Mesenchymal stem cell (in vitro differentiated cells and primary cell): Measurements from ENCODE around the gene TIGD4.

Experiments used
- DNase-seq: peaks from one replicate; pipeline ENCODE4 v3.0.0-alpha.2; 2013
- H2AFZ ChIP-seq: one replicate; pipeline ENCODE4 v1.6.1; 2013; ENCODE audit warnings: low read depth, mild to moderate bottlenecking, control low read depth, inconsistent platforms, low read length, moderate library complexity
- H2AK5ac ChIP-seq: 2 replicates; pipeline ENCODE4 v1.6.1; 2013; ENCODE audit warnings: low read length, moderate library complexity, mild to moderate bottlenecking, inconsistent platforms; ENCODE audit not compliant: severe bottlenecking
- H2BK120ac ChIP-seq: one replicate; pipeline ENCODE4 v1.6.1; 2013; ENCODE audit warnings: low read depth, mild to moderate bottlenecking, inconsistent platforms, low read length, moderate library complexity
- H2BK12ac ChIP-seq, 2 experiments: one replicate each; pipeline ENCODE4 v1.6.1; 2013; ENCODE audit warnings: inconsistent platforms in 2 of 2, low read length in 2 of 2, mild to moderate bottlenecking in 2 of 2, moderate library complexity in 2 of 2, control low read depth in 1 of 2
- H2BK15ac ChIP-seq: one replicate; pipeline ENCODE4 v1.6.1; 2013; ENCODE audit warnings: mild to moderate bottlenecking, low read depth, inconsistent platforms; ENCODE audit not compliant: poor library complexity, severe bottlenecking
- H2BK5ac ChIP-seq: 2 replicates; pipeline ENCODE4 v1.6.1; 2013; ENCODE audit warnings: low read depth, mild to moderate bottlenecking, low read length, control low read depth, inconsistent platforms; ENCODE audit not compliant: poor library complexity, severe bottlenecking
- H3K14ac ChIP-seq, 2 experiments: one replicate each; pipeline ENCODE4 v1.6.1; 2013; ENCODE audit warnings: inconsistent platforms in 2 of 2, low read length in 2 of 2, control low read depth in 1 of 2, mild to moderate bottlenecking in 1 of 2, moderate library complexity in 1 of 2
- H3K18ac ChIP-seq, 2 experiments: one replicate each; pipeline ENCODE4 v1.6.1; 2013; ENCODE audit warnings: inconsistent platforms in 2 of 2, low read length in 2 of 2, control low read depth in 1 of 2, low read depth in 1 of 2, mild to moderate bottlenecking in 1 of 2
- H3K23ac ChIP-seq, 2 experiments: one replicate each; pipeline ENCODE4 v1.6.1; 2013; ENCODE audit warnings: inconsistent platforms in 2 of 2, low read length in 2 of 2, mild to moderate bottlenecking in 2 of 2, moderate library complexity in 2 of 2, control low read depth in 1 of 2
- H3K27ac ChIP-seq: 2 replicates; pipeline ENCODE4 v1.5.1; 2013; ENCODE audit warnings: mild to moderate bottlenecking, moderate library complexity, low read length, control low read depth, inconsistent platforms; ENCODE audit not compliant: poor library complexity, severe bottlenecking
- H3K27me3 ChIP-seq, 2 experiments: 2 replicates each; pipeline versions ENCODE4 v1.6.1 to v1.7.0; 2013; ENCODE audit warnings: low read length in 2 of 2, mild to moderate bottlenecking in 2 of 2, moderate library complexity in 2 of 2, control low read depth in 1 of 2, inconsistent platforms in 1 of 2; ENCODE audit not compliant: control insufficient read depth in 1 of 2, insufficient read depth in 1 of 2
- H3K36me3 ChIP-seq, 2 experiments: 2 replicates each; pipeline versions ENCODE4 v1.6.1 to v1.7.0; 2013; ENCODE audit warnings: low read length in 2 of 2, control low read depth in 1 of 2, inconsistent platforms in 1 of 2, low read depth in 1 of 2, mild to moderate bottlenecking in 1 of 2; ENCODE audit not compliant: insufficient read depth in 2 of 2, control insufficient read depth in 1 of 2
- H3K4ac ChIP-seq, 2 experiments: one replicate each; pipeline ENCODE4 v1.6.1; 2013; ENCODE audit warnings: inconsistent platforms in 2 of 2, low read length in 2 of 2, mild to moderate bottlenecking in 2 of 2, moderate library complexity in 2 of 2, control low read depth in 1 of 2, low read depth in 1 of 2
- H3K4me1 ChIP-seq: 2 replicates; pipeline ENCODE4 v1.6.1; 2013; ENCODE audit warnings: low read depth, low read length, control low read depth; ENCODE audit not compliant: control insufficient read depth, insufficient read depth
- H3K4me2 ChIP-seq: 2 replicates; pipeline ENCODE4 v1.6.1; 2013; ENCODE audit warnings: low read length, mild to moderate bottlenecking, inconsistent platforms; ENCODE audit not compliant: poor library complexity, severe bottlenecking
- H3K4me3 ChIP-seq, 2 experiments: 2 replicates each; pipeline versions ENCODE4 v1.5.1 to v1.7.0; 2013; ENCODE audit warnings: low read length in 2 of 2, mild to moderate bottlenecking in 2 of 2, control low read depth in 1 of 2, low read depth in 1 of 2; ENCODE audit not compliant: insufficient read depth in 1 of 2
- H3K79me1 ChIP-seq: replicated peaks from 2 replicates; pipeline ENCODE4 v1.6.1; 2013; ENCODE audit warnings: mild to moderate bottlenecking, control low read depth, low read length, inconsistent platforms; ENCODE audit not compliant: poor library complexity, severe bottlenecking
- H3K9ac ChIP-seq: 2 replicates; pipeline ENCODE4 v1.7.0; 2013; ENCODE audit warnings: mild to moderate bottlenecking, low read length, moderate library complexity
- H3K9me3 ChIP-seq: 2 replicates; pipeline ENCODE4 v1.7.0; 2013; ENCODE audit warnings: mild to moderate bottlenecking, low read length; ENCODE audit not compliant: control insufficient read depth
- H4K8ac ChIP-seq: one replicate; pipeline ENCODE4 v1.6.1; 2013; ENCODE audit warnings: inconsistent platforms, mild to moderate bottlenecking, low read length, moderate library complexity
- H4K91ac ChIP-seq: one replicate; pipeline ENCODE4 v1.6.1; 2013; ENCODE audit warnings: mild to moderate bottlenecking, low read length, inconsistent platforms
- WGBS: methylation state at CpG from one replicate; pipeline ENCODE4 v1.1.7; 2013; ENCODE audit warnings: mixed read lengths; 5-methylcytosine and 5-hydroxymethylcytosine counted together

Gene TIGD4

DNA sequence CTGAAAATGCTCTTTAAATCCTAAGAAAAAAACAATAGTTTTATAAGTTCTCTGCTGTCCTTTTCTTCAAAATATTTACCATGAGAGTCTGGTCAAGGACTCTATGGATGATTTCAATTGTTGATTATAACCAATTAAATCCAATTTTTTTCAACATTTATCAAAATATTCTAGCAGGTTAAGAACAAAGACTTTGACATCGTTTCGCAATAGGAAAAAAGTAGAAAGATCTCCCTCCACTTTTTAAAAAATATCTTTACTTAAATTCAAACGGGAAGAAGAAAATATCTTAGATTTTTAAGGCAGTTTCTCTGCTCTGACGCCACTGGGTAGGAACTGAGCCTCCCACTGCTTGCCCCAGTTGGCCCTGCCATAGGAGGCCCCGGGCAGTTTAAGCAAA lies 55.0 kb downstream of the TIGD4 start:
- H3K4me3 ChIP-seq: no peak overlapping the region
- no peak overlapping the region for H4K91ac ChIP-seq
- H3K9me3 ChIP-seq: no peaks in the 10 kb centered on the region
- DNase-seq: no peak
- no peaks in the 10 kb centered on the region for H3K4me1 ChIP-seq
- H3K36me3 ChIP-seq: no peaks in the 10 kb centered on the region
- peaks cover 0 to 21% of the 10 kb centered on the region in 2 experiments for H3K27me3 ChIP-seq
- no peak overlapping the region for H3K14ac ChIP-seq
- H3K9ac ChIP-seq: no peak overlapping the region
- H2BK15ac ChIP-seq: no peak overlapping the region
- H2BK5ac ChIP-seq: no peak overlapping the region
- H2BK120ac ChIP-seq: no peak overlapping the region
- H3K23ac ChIP-seq: no peak overlapping the region
- no peaks in the 10 kb centered on the region for H3K79me1 ChIP-seq
- H3K4me2 ChIP-seq: no peak overlapping the region
- no peak overlapping the region for H2BK12ac ChIP-seq
- WGBS: 50% methylated on average over 2 of the region's 5 CpGs
- H2AFZ ChIP-seq: no peak overlapping the region
- no peak overlapping the region for H2AK5ac ChIP-seq
- H3K27ac ChIP-seq: no peak overlapping the region
- H3K18ac ChIP-seq: no peak overlapping the region
- H3K4ac ChIP-seq: no peak overlapping the region
- no peak overlapping the region for H4K8ac ChIP-seq

DNA sequence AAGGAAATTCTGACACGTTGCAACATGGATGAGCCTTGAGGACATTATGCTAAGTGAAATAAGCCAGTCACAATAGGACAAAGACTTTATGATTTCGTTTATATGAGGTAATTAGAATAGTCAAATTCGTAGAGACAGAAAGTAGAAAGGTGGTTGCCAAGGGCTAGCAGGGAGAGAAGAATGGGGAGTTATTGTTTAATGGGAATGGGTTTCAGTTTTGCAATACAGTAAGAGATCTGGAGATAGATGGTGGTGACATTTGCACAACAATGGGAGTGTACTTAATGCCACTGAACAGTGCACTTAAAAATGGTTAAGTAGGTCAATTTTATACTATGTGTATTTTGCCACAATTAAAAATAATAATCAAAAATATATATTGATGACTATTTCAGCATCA lies 56.3 kb downstream of the TIGD4 start:
- H2BK12ac ChIP-seq: no peak overlapping the region
- 80% methylated on average over 3 of the region's 3 CpGs for WGBS
- H3K9me3 ChIP-seq: no peaks in the 10 kb centered on the region
- no peak overlapping the region for H2BK15ac ChIP-seq
- no peak overlapping the region for H3K4ac ChIP-seq
- H2BK120ac ChIP-seq: no peak overlapping the region
- H3K79me1 ChIP-seq: no peaks in the 10 kb centered on the region
- H4K8ac ChIP-seq: no peak overlapping the region
- DNase-seq: no peak
- H3K4me1 ChIP-seq: no peaks in the 10 kb centered on the region
- no peak overlapping the region for H4K91ac ChIP-seq
- H3K36me3 ChIP-seq: no peaks in the 10 kb centered on the region
- H3K23ac ChIP-seq: no peak overlapping the region
- no peak overlapping the region for H3K4me3 ChIP-seq
- H3K4me2 ChIP-seq: no peak overlapping the region
- H2AFZ ChIP-seq: no peak overlapping the region
- no peak overlapping the region for H2BK5ac ChIP-seq
- no peak overlapping the region for H3K9ac ChIP-seq
- H3K14ac ChIP-seq: no peak overlapping the region
- H2AK5ac ChIP-seq: no peak overlapping the region
- no peak overlapping the region for H3K18ac ChIP-seq
- H3K27me3 ChIP-seq: peaks cover 0 to 33% of the 10 kb centered on the region in 2 experiments
- no peak overlapping the region for H3K27ac ChIP-seq

DNA sequence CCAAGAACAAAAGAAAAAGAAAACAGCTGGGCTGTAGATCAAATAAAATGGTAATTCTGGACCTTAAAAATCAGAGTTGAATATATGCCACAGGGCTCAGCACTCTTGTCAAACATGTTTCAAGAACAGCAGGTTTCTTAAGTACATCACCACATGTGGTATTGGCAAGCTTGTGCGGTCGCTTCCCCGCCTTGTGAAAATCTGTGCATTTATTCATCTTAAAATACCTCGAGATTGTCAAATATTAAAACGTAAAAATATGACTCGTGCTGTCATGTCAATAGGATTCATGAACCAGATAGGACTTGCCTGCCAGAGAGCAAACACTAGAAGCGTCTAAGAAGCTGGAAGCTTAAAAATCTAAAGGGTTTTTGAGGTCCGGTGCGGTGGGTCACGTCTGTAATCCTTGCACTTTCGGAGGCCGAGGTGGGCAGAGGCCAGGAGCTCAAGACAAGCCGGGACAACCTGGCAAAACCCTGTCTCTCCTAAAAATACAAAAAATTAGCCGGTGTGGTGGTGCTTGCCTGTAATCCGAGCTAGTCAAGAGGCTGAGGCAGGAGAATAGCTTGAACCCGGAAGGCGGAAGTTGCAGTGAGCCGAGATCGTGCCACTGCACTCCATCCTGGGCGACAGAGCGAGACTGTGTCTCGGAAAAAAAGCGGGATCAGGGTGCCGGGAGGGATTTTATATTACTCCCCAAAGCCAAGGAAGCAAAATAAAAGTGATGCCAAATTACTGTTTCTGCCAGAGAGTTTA lies 59.6 kb downstream of the TIGD4 start:
- 90% methylated on average over 21 of the region's 24 CpGs for WGBS
- H3K9me3 ChIP-seq: peaks cover 9% of the 10 kb centered on the region
- no peak overlapping the region for H2AFZ ChIP-seq
- no peak overlapping the region for H3K4ac ChIP-seq
- H4K91ac ChIP-seq: no peak overlapping the region
- H3K27ac ChIP-seq: no peak overlapping the region
- no peak overlapping the region for H3K4me2 ChIP-seq
- H3K4me3 ChIP-seq: no peak overlapping the region
- no peaks in the 10 kb centered on the region for H3K79me1 ChIP-seq
- H2AK5ac ChIP-seq: no peak overlapping the region
- DNase-seq: no peak
- no peak overlapping the region for H4K8ac ChIP-seq
- H3K36me3 ChIP-seq: no peaks in the 10 kb centered on the region
- no peaks in the 10 kb centered on the region for H3K4me1 ChIP-seq
- H3K18ac ChIP-seq: no peak overlapping the region
- H3K9ac ChIP-seq: peak overlapping the region; percentile 36
- no peak overlapping the region for H3K14ac ChIP-seq
- no peak overlapping the region for H2BK12ac ChIP-seq
- H3K23ac ChIP-seq: no peak overlapping the region
- no peak overlapping the region for H2BK15ac ChIP-seq
- peaks cover 0 to 26% of the 10 kb centered on the region in 2 experiments for H3K27me3 ChIP-seq
- H2BK5ac ChIP-seq: no peak overlapping the region
- no peak overlapping the region for H2BK120ac ChIP-seq
